ENCODE results near the gene OR14A2. TPM values are rescaled to one million over a fixed set of nuclear protein-coding genes. Genes with fewer than 3 reads are reported as not detected.
"Not testable (repeated sequence)": the region's sequence is repeated elsewhere in the genome, so short reads cannot be mapped to it uniquely, and the experiment has no call there.

OR14A2 gene
- not detected for total RNA-seq

DNA sequence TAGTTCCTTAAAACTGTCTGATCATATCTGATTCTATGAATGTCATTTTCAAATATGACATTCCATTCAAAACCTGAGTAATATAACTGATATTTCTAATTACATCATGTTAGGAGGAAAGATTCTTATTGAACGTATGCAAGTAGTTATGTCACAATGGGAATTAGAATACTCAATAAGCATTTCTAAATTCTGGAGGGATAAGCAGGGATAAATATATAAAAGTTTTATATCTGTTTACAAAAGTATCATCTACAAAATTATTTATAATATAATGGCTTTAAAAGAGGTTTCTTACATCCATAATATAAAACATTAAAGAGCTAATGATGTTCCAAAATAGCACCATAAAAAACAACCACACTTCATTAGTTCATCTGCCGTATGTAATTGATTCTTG, at the start of gene OR14A2:
TSS of gene OR14A2 (minus strand) at position 101 of the 400 bp plus-strand sequence.
- Histone ChIP-seq H3K27ac (ENCODE audit: low read depth, low read length) (no peak within 1 kb of the TSS), H3K4me3 (ENCODE audit: low read length in 3 of 3) (no peak within 1 kb of the TSS), H3K27me3 (ENCODE audit: control insufficient read depth in 3 of 3, insufficient read depth in 3 of 3, low read length in 3 of 3) (no peaks in the 10 kb centered on the region), H3K9ac (ENCODE audit: low read depth in 1 of 3, low read length in 3 of 3) (no peak within 1 kb of the TSS), H3K36me3 (ENCODE audit: control insufficient read depth in 3 of 3, insufficient read depth in 3 of 3, low read length in 3 of 3) (no peaks in the 10 kb centered on the region), H3K4me1 (ENCODE audit: control insufficient read depth in 3 of 3, insufficient read depth in 3 of 3, low read length in 3 of 3) (no peaks in the 10 kb centered on the region), H3K9me3 (ENCODE audit: control insufficient read depth in 3 of 3, low read length in 3 of 3) (peaks cover 0 to 5% (median 4%) of the 10 kb centered on the region in 3 donors)

DNA sequence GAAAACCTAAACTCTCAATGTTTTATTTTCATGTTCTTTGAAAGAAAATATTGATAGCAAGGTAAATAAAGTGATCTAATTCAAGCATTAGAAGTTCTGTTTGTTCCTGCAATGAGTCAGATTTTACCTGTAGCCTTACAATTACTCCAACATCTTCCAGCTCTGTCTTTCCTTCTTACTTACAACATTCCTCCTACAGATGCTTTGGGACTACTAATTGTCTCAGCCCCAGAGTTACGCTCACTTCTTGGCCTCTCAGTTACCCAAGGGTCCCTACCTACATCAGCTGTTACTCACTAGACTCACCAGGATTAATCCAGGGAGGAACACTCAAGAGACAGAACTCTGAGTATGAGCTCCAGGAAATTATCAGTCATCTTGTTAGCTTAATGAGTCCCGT, 49.6 kb upstream of the OR14A2 start:
- no peaks in the 10 kb centered on the region for H3K36me3 ChIP-seq (ENCODE audit: control insufficient read depth in 3 of 3, insufficient read depth in 3 of 3, low read length in 3 of 3)
- no peak overlapping the region for H3K27ac ChIP-seq (ENCODE audit: low read depth, low read length)
- no peak overlapping the region for H3K9ac ChIP-seq (ENCODE audit: low read depth in 1 of 3, low read length in 3 of 3)
- H3K27me3 ChIP-seq (ENCODE audit: control insufficient read depth in 3 of 3, insufficient read depth in 3 of 3, low read length in 3 of 3) = no peaks in the 10 kb centered on the region
- no peak overlapping the region for H3K4me3 ChIP-seq (ENCODE audit: low read length in 3 of 3)
- H3K9me3 ChIP-seq (ENCODE audit: control insufficient read depth in 3 of 3, low read length in 3 of 3) = no peaks in the 10 kb centered on the region
- H3K4me1 ChIP-seq (ENCODE audit: control insufficient read depth in 3 of 3, insufficient read depth in 3 of 3, low read length in 3 of 3) = no peaks in the 10 kb centered on the region

DNA sequence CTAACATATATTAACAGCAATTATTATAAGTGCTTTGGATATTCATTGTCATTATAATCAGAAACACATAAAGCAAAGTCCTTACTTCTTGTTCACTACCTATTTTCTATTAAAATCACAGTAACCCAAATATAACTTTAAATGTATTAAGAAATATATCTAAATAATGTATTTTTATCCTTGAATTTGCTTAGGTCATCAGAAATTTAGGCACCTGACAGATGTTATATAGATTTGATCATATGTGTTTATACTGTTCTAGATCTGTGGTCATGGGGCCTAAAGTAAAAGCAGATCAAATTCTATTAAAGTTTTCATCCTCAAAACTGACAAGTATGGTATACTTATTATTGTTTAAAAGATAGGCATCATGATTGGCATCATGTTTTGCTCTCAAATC, 21.7 kb upstream of the OR14A2 start:
- Histone ChIP-seq H3K4me1 (ENCODE audit: control insufficient read depth in 3 of 3, insufficient read depth in 3 of 3, low read length in 3 of 3) (no peaks in the 10 kb centered on the region), H3K27me3 (ENCODE audit: control insufficient read depth in 3 of 3, insufficient read depth in 3 of 3, low read length in 3 of 3) (no peaks in the 10 kb centered on the region), H3K36me3 (ENCODE audit: control insufficient read depth in 3 of 3, insufficient read depth in 3 of 3, low read length in 3 of 3) (no peaks in the 10 kb centered on the region), H3K9ac (ENCODE audit: low read depth in 1 of 3, low read length in 3 of 3) (no peak overlapping the region), H3K27ac (ENCODE audit: low read depth, low read length) (no peak overlapping the region), H3K9me3 (ENCODE audit: control insufficient read depth in 3 of 3, low read length in 3 of 3) (no peaks in the 10 kb centered on the region), H3K4me3 (ENCODE audit: low read length in 3 of 3) (no peak overlapping the region)

DNA sequence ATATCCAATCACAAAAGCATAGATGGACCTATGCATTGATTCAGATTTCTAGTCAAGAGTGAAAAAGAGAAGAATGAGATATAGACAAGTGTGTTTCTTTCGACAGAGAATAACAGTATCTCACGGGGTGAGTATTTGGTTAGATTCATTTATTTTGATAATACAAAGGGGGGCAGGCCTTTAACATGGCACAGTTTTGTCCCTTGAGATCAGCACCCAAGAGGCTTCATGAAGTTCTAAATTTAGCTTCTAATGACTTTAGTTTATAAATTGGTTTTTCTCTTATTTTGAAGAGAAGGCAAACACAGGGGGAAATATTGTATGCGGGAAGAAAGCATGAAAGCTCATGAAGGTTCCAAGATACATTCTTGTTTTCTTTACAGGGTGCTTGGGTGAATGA, 12.5 kb upstream of the OR14A2 start, which contains the start of gene OR1C1:
TSS of gene OR1C1 (minus strand) at position 101 of the 400 bp plus-strand sequence. CDS start 2,150 bp downstream, outside the sequence.
- no peaks in the 10 kb centered on the region for H3K36me3 ChIP-seq (ENCODE audit: control insufficient read depth in 3 of 3, insufficient read depth in 3 of 3, low read length in 3 of 3)
- H3K4me1 ChIP-seq (ENCODE audit: control insufficient read depth in 3 of 3, insufficient read depth in 3 of 3, low read length in 3 of 3) = no peaks in the 10 kb centered on the region
- no peak within 1 kb of the TSS for H3K27ac ChIP-seq (ENCODE audit: low read depth, low read length)
- no peak within 1 kb of the TSS for H3K4me3 ChIP-seq (ENCODE audit: low read length in 3 of 3)
- no peaks in the 10 kb centered on the region for H3K27me3 ChIP-seq (ENCODE audit: control insufficient read depth in 3 of 3, insufficient read depth in 3 of 3, low read length in 3 of 3)
- no peak within 1 kb of the TSS for H3K9ac ChIP-seq (ENCODE audit: low read depth in 1 of 3, low read length in 3 of 3)
- peaks cover 0 to 3% (median 0%) of the 10 kb centered on the region in 3 donors for H3K9me3 ChIP-seq (ENCODE audit: control insufficient read depth in 3 of 3, low read length in 3 of 3)

DNA sequence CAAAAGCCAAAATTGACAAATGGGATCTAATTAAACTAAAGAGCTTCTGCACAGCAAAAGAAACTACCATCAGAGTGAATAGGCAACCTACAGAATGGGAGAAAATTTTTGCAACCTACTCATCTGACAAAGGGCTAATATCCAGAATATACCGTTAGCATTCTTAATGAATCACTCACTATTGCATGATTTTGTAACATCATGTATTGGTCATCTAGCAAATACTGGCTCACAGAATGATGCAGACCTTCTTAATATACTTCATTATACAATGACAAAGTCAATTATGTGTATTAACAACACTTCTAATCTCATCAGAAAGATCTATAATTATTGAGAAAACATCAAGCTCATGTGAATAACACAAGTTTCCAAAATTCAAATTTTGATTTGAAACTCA, 6.4 kb upstream of the OR14A2 start:
- not testable (repeated sequence) for H3K4me1 ChIP-seq (ENCODE audit: control insufficient read depth in 3 of 3, insufficient read depth in 3 of 3, low read length in 3 of 3); H3K9me3 ChIP-seq (ENCODE audit: control insufficient read depth in 3 of 3, low read length in 3 of 3); H3K27me3 ChIP-seq (ENCODE audit: control insufficient read depth in 3 of 3, insufficient read depth in 3 of 3, low read length in 3 of 3)

DNA sequence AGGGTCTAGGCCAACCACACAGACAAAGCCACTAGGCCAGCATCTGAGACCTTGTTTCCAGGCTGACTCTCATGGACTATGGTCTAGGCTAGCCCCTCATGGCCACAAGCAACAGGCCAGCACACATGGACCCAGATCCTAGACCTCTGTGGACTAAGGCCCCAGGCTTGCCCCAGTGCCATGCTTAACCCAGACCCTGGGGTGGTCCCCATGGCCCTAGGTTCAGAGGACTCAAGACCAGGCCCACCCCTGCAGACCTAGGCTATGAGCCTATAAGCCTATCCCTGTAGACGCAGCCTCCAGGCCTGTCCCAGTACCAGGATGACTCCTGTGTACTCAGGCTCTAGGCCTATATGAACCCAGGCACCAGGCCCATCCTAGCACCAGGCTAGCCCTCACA, 1.9 kb upstream of the OR14A2 start:
- no peak overlapping the region for H3K4me3 ChIP-seq (ENCODE audit: low read length in 3 of 3)
- no peaks in the 10 kb centered on the region for H3K27me3 ChIP-seq (ENCODE audit: control insufficient read depth in 3 of 3, insufficient read depth in 3 of 3, low read length in 3 of 3)
- no peaks in the 10 kb centered on the region for H3K36me3 ChIP-seq (ENCODE audit: control insufficient read depth in 3 of 3, insufficient read depth in 3 of 3, low read length in 3 of 3)
- H3K9me3 ChIP-seq (ENCODE audit: control insufficient read depth in 3 of 3, low read length in 3 of 3) = peaks cover 0 to 5% (median 4%) of the 10 kb centered on the region in 3 donors
- no peak overlapping the region for H3K27ac ChIP-seq (ENCODE audit: low read depth, low read length)
- no peaks in the 10 kb centered on the region for H3K4me1 ChIP-seq (ENCODE audit: control insufficient read depth in 3 of 3, insufficient read depth in 3 of 3, low read length in 3 of 3)
- no peak overlapping the region for H3K9ac ChIP-seq (ENCODE audit: low read depth in 1 of 3, low read length in 3 of 3)

More for the DNA sequence above, 6.4 kb upstream of the OR14A2 start:
- H3K9ac ChIP-seq (ENCODE audit: low read depth in 1 of 3, low read length in 3 of 3); H3K36me3 ChIP-seq (ENCODE audit: control insufficient read depth in 3 of 3, insufficient read depth in 3 of 3, low read length in 3 of 3); H3K27ac ChIP-seq (ENCODE audit: low read depth, low read length); H3K4me3 ChIP-seq (ENCODE audit: low read length in 3 of 3): not testable (repeated sequence)

DNA sequence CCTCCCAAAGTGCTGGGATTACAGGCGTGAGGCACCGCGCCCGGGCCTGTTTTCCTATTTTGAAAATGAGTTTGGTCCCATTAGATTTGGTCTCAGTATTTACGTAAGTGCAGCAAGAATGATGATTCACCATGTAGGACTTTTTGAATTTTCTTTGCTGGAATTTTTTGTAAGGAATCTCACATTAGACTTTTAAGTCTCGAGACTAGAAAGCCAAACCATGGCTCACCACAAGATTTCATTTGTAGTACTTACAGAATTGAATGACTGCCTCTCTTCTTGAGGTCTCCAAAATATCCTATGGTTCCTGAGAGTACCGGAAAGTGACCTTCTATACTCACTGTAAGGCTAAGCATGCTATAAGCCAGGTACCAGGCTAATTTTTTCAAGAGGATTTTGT, 325 bp downstream of the OR14A2 start:
- Histone ChIP-seq H3K9ac (ENCODE audit: low read depth in 1 of 3, low read length in 3 of 3) (no peak overlapping the region), H3K4me1 (ENCODE audit: control insufficient read depth in 3 of 3, insufficient read depth in 3 of 3, low read length in 3 of 3) (no peaks in the 10 kb centered on the region), H3K36me3 (ENCODE audit: control insufficient read depth in 3 of 3, insufficient read depth in 3 of 3, low read length in 3 of 3) (no peaks in the 10 kb centered on the region), H3K27me3 (ENCODE audit: control insufficient read depth in 3 of 3, insufficient read depth in 3 of 3, low read length in 3 of 3) (no peaks in the 10 kb centered on the region), H3K4me3 (ENCODE audit: low read length in 3 of 3) (no peak overlapping the region), H3K9me3 (ENCODE audit: control insufficient read depth in 3 of 3, low read length in 3 of 3) (peaks cover 0 to 5% (median 4%) of the 10 kb centered on the region in 3 donors), H3K27ac (ENCODE audit: low read depth, low read length) (no peak overlapping the region)

DNA sequence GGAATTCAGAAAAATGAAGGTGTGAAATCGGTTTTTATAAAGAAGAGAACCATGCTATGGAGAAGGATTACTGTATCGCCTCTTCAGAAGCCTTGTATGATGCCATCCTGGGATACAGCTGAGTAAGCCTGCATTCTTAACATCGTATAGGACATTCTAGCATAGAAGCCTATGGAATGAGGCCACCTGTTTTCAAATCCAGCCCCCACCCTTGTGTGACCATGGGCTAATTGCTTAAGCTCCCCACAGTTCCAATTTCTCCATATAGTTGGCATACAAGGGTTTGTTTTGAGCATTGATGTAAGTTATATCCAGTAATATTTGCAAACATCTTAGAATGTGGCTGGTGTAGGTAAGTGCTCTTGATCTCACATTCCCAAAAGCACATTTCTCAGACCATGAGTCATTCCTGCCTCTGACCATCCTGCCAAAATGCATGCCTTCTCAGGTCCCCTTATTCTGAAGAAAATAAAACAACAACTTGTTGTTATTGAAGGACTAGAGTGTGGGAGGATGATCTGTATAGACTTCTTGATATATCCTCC, 1.5 kb downstream of the OR14A2 start:
- H3K9ac ChIP-seq (ENCODE audit: low read depth in 1 of 3, low read length in 3 of 3) = no peak overlapping the region
- H3K9me3 ChIP-seq (ENCODE audit: control insufficient read depth in 3 of 3, low read length in 3 of 3) = peaks cover 0 to 5% (median 4%) of the 10 kb centered on the region in 3 donors
- H3K36me3 ChIP-seq (ENCODE audit: control insufficient read depth in 3 of 3, insufficient read depth in 3 of 3, low read length in 3 of 3) = no peaks in the 10 kb centered on the region
- no peak overlapping the region for H3K27ac ChIP-seq (ENCODE audit: low read depth, low read length)
- no peaks in the 10 kb centered on the region for H3K27me3 ChIP-seq (ENCODE audit: control insufficient read depth in 3 of 3, insufficient read depth in 3 of 3, low read length in 3 of 3)
- no peaks in the 10 kb centered on the region for H3K4me1 ChIP-seq (ENCODE audit: control insufficient read depth in 3 of 3, insufficient read depth in 3 of 3, low read length in 3 of 3)
- H3K4me3 ChIP-seq (ENCODE audit: low read length in 3 of 3) = no peak overlapping the region

DNA sequence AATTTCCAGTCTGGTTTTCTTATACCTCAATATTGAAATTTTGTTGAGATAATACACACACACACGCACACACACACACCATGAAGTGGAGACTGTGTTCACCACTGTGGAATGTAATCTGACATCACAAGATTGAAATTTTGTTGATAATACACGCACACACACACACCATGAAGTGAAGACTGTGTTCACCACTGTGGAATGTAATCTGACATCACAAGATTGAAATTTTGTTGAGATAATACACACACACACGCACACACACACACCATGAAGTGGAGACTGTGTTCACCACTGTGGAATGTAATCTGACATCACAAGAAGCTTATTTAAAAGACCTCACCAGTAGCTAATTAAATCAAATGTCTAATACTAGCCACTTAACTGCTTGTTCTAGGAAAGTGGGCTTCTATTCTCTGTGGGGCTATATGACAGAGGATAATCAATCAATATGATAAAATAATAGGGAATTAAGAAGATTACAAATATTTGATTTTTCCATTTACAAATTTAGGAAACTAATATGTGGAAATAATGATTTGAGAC, 5.7 kb downstream of the OR14A2 start:
- H3K9me3 ChIP-seq (ENCODE audit: control insufficient read depth in 3 of 3, low read length in 3 of 3); H3K4me1 ChIP-seq (ENCODE audit: control insufficient read depth in 3 of 3, insufficient read depth in 3 of 3, low read length in 3 of 3); H3K4me3 ChIP-seq (ENCODE audit: low read length in 3 of 3); H3K27me3 ChIP-seq (ENCODE audit: control insufficient read depth in 3 of 3, insufficient read depth in 3 of 3, low read length in 3 of 3); H3K27ac ChIP-seq (ENCODE audit: low read depth, low read length); H3K36me3 ChIP-seq (ENCODE audit: control insufficient read depth in 3 of 3, insufficient read depth in 3 of 3, low read length in 3 of 3); H3K9ac ChIP-seq (ENCODE audit: low read depth in 1 of 3, low read length in 3 of 3): not testable (repeated sequence)

DNA sequence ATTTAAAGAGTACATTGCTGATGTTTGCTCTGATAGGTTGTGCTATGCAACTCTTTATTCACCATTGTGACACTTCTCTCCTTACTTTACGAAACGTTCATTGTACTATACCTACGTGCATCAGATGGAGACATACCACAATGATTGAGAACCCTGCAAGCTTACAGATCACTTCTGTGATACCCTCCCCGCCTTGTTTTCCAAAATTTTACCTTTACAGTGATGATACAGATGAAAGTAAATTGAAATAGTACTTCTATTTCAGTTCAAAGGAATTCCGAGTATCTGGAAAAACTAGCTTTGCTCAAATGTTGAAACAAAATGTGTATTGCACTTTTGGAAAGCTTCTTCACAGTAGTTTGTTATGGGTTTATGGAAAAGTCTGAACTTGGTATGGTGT, 6.2 kb downstream of the OR14A2 start:
- no peaks in the 10 kb centered on the region for H3K4me1 ChIP-seq (ENCODE audit: control insufficient read depth in 3 of 3, insufficient read depth in 3 of 3, low read length in 3 of 3)
- no peaks in the 10 kb centered on the region for H3K36me3 ChIP-seq (ENCODE audit: control insufficient read depth in 3 of 3, insufficient read depth in 3 of 3, low read length in 3 of 3)
- no peak overlapping the region for H3K9ac ChIP-seq (ENCODE audit: low read depth in 1 of 3, low read length in 3 of 3)
- no peak overlapping the region for H3K27ac ChIP-seq (ENCODE audit: low read depth, low read length)
- H3K4me3 ChIP-seq (ENCODE audit: low read length in 3 of 3) = no peak overlapping the region
- H3K27me3 ChIP-seq (ENCODE audit: control insufficient read depth in 3 of 3, insufficient read depth in 3 of 3, low read length in 3 of 3) = no peaks in the 10 kb centered on the region
- H3K9me3 ChIP-seq (ENCODE audit: control insufficient read depth in 3 of 3, low read length in 3 of 3) = peaks cover 0 to 2% (median 0%) of the 10 kb centered on the region in 3 donors
